Measurements from ENCODE around the gene CDH12. TPM values are rescaled to one million over a fixed set of nuclear protein-coding genes. Genes with fewer than 3 reads are reported as not detected.
"Not testable (repeated sequence)": the region's sequence is repeated elsewhere in the genome, so short reads cannot be mapped to it uniquely, and the experiment has no call there.

CDH12 gene
- total RNA-seq, 1 donor from 2014 or later: 38.4 TPM

DNA sequence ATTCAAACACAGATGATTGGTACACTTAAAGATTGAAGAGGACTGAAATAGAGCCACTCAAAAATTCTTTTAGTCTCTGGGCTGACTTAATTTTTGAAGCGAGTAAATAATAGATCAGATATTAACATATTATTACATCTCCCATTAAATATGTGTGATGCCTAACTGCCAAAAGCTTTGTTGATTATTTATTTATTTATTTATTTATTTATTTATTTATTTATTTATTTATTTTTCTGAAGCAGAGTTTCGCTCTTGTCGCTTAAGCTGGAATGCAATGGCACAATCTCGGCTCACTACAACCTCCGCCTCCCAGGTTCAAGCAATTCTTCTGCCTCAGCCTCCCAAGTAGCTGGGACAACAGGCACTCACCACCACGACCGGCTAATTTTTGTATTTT is 587.3 kb downstream of the CDH12 start:
- not testable (repeated sequence) for DNase-seq

DNA sequence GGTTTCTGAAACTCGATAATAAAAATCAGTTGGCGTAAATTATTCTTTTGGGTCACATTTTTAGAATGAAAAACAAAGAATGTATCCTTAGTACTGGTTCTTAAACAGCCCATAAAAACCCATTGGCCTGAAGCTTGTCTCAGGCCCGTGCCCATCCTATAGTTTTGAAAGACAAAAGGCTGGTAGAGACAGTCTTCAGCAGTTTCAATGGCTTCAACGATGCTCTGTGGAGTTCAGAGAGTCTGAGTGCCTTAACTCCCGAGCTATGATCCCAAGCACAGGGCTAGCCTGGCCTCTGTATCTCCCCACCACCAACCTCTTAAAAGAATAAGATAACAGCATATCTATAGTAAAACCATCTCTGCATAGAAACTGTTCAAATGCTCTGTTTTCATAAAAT is 595.0 kb downstream of the CDH12 start:
- DNase-seq: no peak

DNA sequence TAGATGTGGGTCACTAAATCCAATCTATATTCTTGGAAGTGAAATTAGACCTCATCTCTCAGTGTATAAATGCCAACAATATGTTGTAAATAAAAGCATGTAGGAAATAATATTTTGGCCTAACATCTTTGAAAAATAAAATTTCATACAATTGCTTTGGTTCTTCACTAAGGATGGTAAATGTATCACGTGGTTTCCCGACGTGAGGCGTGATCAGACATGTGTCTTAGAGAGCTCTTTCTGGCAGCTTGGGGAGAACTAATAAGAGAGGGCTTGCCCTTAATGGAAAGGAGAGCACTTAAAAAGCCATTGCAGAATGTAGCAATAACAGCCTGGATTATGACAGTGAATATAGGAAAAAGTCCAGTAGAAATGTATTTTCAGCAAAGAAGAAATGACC is 602.6 kb downstream of the CDH12 start:
- DNase-seq: no peak

DNA sequence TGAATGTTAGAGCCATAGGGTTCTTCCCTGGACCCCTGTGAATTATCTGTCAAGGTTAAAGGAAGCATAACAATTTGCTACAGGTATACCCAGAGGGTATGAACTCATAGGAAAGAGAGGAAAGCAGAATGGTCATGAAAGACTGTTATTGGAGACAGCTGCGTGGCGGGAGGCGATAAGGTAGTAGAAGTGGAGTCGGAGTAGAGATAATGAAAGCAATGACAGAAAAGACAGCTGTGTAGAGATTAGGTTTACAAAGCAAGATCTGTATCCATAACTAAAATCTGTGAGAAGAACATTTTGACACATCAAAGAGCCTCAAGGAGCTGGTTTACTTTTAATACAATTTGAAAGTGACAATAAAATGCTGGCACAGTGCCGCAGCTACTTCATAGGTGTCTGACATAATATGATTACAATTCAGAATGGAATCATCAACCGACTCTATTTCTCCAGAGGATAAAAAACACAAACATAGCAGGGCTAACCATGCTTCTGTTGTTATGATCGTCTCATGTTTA is 603.9 kb downstream of the CDH12 start:
- DNase-seq: no peak

DNA sequence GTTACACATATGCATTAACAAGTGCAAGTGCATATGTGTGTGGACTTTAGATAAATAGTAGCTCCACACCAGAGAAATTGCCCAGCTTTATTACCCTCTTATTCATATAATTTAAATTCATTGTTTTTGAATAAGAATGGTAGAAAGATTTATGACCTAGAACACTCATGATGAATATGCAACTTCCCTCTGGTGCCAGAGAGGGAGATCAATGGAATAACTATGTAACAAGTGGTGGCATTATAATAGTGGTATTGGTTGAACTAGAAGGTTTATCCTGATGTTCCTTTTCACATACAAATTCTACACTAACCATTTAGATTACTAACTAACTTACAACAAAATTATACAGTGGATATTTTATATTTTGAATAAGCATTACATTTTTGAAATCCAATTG is 607.4 kb downstream of the CDH12 start:
- no peak for DNase-seq

DNA sequence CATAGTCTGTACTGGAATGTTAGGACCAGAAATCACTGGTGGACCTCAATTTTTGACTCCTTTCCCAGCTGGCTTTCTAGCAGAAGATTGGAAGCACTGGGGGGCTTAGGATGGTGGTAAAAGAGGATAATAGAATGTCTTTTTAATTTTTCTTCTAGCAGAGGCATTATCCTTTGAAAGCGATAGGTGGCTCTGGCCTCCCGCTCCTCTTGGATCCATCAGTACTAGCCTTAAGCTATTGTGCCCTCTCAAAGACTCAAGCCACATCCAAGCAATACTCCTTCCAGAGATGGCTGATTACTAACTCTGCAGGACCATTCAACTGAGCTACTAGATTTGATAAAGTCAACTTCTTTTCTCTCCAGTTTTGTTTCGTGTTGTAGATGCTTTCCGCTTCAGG is 610.6 kb downstream of the CDH12 start:
- DNase-seq: no peak

DNA sequence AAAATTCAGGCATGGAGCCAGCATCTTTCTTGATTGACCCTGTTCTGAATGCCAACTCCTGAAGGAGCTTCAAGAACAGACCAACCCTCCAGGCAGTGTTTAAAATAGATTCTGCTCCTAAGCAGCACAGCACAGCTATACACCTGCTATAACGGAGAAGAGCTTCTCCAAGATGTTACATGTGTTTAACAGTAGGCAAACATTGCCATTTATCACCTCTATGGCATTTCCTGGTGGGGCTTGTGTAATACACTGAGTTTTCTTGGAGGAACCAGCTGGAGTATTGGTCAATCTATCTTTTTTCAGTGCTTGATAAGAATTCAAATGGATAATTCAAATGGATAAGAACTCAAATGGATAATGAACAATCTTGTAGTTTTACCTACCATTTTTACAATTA is 615.1 kb downstream of the CDH12 start:
- no peak for DNase-seq

DNA sequence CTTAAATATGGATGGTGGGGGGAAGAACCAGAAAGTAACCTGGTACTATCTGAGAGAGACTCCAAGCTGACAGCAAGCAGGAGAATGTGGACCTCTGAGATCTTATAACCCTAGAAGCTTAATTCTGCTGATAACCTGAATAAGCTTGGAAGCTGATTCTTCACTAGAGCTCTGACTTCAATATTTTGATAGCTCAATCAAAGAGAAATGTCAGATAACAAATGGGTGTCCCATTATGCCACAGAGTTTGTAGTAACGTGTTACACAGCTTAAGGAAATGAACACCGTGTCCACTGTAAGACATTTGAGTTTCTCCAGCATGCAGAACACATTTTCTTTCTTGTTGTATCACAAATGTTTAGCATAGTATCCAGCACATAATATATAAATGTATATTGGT is 626.7 kb downstream of the CDH12 start:
- DNase-seq: no peak

DNA sequence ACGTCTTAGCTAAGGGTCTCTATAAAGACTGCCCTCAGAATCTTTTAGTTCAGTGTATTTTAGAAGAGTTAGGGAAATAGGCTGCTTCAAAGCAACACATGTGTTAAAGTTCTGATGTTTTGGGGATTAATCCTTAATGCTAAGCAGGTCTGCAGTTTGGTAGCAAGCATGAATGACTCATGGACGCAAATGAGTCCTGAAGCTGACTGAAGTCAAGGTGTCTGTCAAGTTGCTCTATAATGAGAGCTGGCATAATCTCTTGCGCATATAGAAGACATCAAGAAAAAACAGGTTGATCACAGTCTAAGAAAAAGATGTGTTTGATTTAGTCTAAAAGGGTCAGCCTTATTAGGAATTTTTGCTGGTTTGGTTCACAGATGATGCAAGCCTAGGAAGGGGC is 630.1 kb downstream of the CDH12 start:
- DNase-seq: no peak

DNA sequence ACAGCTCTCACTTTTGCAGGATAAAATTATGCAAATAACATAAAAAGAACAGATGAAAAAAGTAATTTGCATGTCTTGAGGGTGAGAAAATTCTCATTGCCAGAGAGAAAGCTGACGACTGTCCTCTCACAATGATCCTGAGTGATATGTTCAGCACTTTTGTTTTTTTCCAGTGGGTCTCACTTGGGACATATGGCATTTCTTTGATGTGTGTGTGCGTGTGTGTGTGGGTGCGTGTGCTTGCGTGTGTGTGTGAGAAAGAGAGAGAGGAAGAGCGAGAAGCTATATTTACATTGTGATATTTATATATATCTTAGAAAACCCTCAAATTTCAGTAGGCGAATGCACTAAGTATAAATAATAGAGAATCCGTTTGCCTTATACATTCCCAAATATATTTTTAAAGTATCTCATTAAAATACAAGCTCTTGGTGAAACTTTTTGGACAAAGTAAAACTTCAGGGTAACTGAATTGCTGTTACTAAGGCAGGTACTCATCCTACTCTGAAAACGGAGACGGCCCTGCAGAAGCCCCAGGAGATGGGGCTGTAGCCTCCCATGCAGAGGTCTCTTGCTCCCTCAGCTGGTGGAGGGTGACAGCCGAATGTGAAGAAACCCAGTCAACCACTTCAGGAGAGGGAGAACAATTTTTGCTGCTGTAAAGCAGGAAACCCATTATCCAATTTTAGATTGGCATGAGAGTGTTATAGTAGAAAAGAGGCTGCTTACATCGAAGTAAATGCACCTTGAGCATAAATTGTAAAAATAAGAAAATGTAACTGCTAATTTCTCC is 639.2 kb downstream of the CDH12 start:
- not testable (repeated sequence) for DNase-seq

DNA sequence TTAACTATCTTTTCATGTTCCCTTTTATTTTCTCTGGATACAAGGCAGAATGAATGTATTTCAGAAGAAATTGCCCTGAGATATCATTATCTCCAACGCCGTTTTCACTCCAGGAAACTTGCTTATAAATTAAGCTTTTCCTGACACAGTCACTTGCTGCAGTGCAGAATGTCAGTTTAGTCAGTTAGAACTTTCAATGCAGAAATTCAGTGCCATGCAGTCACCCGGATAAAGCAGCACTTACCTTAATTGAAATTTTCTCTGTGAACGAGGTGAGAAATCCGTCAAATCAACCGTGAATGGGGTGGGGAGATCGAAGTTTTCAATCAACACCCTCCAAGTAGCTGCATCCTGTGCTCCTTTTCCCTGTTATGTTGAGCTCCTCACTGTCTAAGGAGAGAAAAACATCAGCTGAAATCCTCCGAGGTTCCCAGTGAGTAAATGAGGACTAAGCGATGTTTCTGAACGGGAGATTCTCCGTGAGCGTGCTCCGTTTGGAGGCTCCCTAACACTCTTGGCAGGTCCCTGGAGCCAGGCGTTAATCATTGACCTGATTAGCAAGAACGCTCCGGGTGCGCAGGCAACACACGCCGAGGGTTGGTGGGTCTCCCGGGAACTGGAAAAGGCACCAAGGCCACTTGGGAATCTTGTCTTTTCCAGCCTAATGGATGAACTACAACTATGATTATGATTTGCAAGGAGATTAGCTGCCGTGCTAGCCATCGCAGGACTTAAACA is 640.7 kb downstream of the CDH12 start:
- DNase-seq: not testable (repeated sequence)

DNA sequence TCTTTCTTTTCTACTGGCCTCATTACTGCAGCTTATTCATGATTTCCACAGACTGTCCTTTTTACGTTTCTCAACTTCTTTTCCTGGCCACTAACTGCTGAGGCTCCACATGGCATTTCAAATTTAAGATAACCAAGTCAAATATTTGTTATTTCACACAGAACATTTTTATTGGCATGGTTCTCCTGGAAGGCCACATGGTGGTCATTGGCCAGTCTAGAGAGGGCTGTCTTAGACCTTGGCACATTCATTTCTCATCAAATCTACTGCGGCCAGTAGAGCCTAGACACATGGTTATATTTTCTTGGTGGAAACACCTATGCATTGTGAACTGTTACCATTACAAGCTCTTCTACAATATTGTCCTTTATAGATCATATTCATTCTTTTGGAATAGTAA is 644.7 kb downstream of the CDH12 start:
- not testable (repeated sequence) for DNase-seq

DNA sequence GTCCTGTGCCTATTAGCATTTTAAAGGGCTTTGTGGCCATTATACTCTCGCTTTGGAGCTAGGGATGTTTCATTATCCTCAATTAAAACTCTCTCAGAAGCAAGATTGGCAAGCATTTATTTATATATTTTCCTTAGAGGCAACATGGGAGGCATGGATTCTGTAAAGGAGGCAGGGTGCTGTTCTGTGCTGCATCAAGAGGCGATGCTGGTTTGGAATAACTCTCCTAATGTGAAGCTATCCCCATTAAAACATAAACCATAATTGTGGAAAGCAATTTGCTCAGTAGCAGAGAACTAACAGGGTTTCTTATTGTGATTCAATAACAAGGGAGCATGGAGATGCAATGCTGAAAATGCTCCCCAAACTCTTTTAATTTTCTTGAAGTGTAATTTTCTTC is 664.5 kb downstream of the CDH12 start:
- not testable (repeated sequence) for DNase-seq

DNA sequence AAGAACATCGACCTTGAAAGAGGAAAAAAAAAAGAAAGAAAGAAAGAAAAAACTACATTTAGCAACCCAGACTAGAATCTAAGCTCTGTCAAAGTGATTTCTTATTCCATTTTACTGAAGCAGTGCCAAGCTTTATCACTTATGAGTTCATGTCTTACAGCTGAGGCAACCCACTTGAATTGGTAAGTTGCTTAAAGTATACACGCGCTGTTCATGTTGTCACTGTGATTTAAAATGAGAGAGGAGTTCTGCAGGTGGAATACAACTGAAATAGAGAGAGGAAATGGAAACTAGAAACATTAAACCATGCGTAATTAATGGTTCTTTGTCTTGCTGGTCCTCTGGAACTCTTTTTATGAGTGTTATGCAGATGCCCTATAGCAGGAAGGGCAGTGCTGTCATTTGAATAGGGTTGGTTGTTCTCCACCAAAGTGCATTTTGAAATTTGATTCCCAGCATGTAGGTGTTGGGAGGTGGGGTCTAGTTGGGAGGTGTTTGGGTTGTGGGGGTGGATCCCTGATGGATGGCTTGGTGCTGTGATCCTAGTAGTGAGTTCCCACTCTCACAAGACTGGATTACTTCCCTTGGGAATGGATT is 665.4 kb downstream of the CDH12 start:
- DNase-seq: not testable (repeated sequence)

DNA sequence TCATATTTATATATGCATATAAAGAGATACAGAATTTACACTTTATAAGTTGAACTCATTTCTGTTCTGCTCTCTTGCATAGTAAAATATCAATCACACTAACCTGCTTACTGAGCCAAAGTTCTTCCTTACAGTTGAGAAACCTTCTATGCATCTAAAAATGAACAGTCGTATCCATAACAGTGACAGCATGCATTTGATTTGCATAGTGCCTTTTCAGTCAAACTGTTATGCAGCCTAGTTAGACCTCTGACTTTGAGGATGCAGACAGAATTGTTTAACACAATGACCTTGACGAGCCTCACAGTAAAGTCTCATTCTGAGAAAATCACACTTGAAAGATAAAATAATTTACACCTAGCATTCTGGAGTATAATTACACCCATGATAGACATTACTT is 683.9 kb downstream of the CDH12 start:
- not testable (repeated sequence) for DNase-seq

DNA sequence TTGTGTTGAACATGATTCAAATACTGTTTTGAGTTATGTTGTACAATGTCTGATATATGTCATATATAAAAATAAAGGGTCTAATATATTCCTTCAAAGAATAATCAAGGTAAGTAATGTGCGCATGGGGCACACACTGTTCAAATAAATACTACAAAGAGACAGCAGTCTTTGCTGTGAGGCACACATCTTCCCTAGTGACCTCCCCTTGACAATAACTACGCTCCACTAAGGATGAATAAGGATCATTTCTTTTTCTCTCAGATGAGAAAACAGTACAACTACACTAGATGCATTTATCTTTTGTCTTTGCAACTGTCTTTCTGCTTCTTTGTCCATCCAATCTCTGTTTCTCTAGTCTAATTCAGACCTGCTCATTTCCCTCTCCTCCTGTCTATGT is 684.4 kb downstream of the CDH12 start:
- DNase-seq: not testable (repeated sequence)

DNA sequence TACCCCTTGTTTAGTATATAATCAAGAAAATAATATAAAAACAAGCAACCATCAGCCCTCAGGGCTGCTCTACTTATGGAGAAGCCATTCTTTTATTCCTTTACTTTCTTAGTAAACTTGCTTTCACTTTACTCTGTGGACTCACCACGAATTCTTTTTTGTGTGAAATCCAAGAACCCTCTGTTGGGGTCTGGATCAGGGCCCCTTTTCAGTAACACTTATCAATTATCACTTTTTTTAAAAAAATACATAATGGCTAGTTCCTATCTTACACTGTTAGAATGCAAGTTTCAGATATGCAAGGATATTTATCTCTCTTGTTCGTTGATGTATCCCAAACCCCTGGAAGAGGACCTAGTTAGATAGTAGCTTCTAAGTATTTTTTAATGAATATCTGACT is 687.2 kb downstream of the CDH12 start:
- not testable (repeated sequence) for DNase-seq

DNA sequence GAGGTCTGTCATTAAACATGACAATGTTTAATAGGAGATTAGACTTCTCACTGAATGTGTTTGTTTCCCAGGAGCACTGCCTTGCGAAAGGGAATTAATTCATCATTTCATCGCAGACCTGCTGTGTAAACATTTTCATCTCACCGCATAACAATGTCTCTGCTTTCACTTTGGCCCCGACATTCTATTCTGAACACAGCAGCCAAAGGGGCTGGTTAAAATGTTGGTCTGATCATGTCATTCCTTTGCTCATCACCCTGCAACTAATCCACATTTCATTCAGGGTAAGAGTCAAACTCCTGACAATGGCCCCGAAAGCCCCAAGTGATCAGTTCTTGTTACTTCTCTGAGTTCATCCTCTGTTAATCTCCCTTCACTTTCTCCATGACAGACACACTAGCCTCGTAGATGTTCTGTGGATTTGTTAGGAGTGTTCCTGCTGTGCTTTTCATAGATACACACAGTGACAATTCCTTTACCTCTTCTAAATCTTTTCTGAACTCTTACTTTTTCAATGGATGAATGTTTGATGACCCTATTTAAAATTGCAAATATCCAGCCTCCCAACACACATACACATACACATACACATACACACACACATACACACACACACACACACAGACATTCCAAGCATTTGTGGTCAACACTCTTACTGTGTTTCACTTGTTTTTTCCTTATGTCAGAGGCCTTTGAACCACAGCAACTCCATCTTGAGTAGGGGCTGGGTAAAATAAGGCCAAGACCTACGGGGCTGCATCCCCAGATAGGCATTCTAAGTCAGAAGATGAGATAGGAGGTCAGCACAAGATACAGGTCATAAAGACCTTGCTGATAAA is 688.0 kb downstream of the CDH12 start:
- DNase-seq: not testable (repeated sequence)

DNA sequence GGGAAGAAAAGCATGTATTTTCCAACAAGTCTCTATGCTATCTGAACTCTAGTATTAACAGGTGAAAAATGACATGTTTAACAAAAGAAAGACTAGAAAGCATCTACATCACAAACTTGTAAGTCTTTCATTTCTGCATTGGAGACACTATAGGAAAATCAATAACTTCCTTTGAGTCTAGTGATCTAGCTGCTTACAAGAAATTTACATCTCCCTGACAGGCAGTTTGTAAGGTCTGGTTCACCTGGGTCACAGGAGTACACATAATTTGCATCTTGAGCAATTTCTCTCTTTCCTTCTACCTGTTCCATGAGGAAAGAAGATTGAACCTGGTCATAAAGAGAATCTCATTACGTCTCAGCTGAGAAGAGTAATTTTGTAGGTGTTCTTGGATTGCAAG is 696.2 kb downstream of the CDH12 start:
- DNase-seq: not testable (repeated sequence)

DNA sequence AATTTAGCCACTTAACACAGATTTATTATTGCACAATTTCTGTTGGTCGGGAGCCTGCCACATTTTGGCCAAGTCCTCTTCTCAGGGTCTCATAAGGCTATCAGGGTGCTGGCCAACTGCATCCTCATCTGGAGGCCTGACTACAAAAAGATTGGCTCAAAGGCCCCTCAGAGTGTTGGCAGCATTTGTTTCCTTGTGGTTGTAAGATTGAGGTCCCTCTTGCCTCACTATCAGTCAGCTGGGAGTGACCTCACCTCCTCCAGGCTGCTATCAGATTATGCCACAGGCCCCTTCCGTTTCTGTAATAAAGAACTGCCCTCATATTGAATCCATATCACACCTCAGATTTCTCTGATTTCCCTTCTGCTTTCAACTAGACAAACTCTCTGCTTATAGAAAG is 698.4 kb downstream of the CDH12 start:
- DNase-seq: not testable (repeated sequence)

DNA sequence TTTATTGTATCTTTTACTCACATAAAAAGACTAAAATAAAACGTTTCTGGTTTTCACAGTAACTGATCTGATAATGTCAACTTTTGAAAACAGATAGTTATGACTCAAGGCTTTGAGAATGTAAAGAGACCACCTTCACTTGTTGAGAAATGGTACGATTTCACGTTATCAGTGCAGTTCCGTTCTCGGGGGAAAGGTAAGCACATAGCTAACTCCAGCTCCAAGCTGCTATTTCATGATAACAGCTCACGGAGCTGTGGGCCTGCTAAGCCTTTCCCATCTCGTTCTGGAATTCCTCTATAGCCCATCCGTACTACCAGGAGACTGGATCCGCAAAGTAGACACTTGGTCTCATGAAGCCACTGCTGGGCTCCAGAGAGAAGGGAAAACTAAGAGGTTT is 701.3 kb downstream of the CDH12 start:
- DNase-seq: not testable (repeated sequence)

DNA sequence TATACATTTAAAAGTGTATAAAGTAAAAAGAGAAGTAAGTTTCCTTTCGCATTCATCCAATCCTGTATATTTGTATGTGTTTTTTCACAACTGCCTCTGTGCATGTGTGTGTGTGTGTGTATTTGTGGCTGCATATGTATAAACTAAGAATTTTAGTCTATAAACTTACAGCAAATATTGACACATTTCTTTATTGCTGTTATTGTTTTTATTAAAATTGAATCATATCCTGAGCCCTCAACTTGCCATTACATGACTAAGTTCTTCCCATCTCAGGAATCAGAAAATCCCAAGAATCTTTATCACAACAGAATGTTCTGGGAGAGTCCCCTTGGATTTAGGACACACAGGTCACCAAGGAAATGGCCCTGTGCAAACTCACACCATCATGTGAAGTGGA is 712.7 kb downstream of the CDH12 start:
- DNase-seq: not testable (repeated sequence)

All from occipital lobe (tissue), 2 donors.